Activated CD8-positive, alpha-beta memory T cell treated with anti-CD3 and anti-CD28 coated beads for 4 hours (primary cell): ENCODE measurements around the gene ARHGEF28.

Source experiments
- DNase-seq, 2 donors: peaks; one replicate each; pipeline ENCODE4 v3.0.0-alpha.2; 2020; ENCODE audit warnings: low read depth in 2 of 2

Gene ARHGEF28

DNA sequence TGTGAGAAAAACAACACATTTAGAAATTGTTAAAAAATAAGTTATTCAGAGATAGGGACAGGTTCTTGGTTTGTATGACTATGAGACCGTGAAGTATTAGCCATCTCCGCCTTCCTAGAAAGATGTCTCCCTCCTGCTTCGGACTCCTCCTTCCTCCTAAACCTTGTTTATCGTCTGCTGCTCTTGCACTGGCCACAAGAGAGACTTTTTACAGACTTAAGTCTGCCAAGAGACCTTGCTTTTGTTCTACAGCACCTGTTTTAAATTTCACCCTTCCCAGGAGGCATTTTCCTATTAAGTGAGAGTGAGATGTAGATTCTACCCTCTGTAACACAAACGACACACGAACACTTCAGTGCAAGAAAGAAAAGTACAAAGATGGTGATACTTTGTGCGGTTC lies 274.6 kb downstream of the ARHGEF28 start:
- DNase-seq: no peak

DNA sequence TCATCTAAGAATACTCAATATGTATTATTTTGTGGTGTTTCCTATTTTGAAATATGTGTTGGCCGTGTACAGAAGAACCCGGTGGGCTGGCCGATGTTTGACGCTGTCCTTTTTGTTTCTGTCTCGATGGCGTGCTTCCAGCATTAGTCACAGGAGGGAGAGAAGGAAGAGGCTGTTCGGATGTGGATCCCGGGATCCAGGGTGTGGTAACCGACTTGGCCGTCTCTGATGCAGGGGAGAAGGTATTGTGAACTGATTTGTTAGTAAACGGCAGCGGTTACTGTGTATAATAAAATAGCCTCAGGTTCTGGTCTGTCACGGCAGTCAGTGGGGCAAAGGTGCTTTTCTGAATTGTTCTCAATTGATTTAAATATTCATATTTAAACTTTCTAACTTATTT lies 275.0 kb downstream of the ARHGEF28 start:
- DNase-seq: no peak

- DNase-seq: no peak
These were observed 275.5 kb downstream of the ARHGEF28 start for GRCh38 chr5:73901455-73901854.

- DNase-seq: no peak
These were observed 276.5 kb downstream of the ARHGEF28 start for GRCh38 chr5:73902327-73903051.

DNA sequence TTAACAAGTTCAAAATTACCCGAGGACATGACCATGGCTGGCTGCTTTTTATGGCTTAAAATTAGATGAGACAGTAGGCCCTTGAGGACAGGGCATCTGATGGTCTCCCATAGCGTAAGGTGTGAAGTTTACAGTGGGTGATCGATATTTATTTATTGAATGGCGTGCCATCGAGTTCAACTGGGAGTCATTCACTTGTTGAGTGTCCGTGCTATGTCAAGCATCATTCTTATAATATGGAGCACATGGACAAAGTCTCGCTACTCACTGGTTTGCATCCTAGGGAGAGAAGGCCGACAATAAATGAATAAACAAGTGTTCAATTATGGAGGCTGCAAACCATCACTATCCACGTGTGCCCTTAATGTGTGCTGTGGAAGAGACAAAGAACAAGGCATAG lies 277.2 kb downstream of the ARHGEF28 start:
- no peak for DNase-seq

DNA sequence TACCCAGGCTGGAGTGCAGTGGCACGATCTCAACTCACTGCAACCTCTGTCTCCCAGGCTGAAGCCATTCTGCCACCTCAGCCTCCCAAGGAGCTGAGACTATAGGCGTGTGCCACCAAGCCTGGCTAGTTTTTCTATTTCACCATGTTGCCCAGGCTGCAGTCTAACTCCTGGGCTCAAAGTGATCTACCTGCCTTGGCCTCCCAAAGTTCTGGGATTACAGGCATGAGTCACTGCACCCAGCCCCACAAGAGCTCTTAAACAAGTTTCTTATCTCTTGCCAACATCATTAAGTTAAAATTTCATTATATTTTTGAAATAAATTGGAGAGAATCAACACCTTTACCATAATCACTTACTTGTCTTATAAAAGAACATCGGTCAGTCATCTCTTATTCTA lies 280.3 kb downstream of the ARHGEF28 start:
- DNase-seq: no peak

GRCh38 chr5:73907164-73907563 lies 281.2 kb downstream of the ARHGEF28 start:
- no peak for DNase-seq

DNA sequence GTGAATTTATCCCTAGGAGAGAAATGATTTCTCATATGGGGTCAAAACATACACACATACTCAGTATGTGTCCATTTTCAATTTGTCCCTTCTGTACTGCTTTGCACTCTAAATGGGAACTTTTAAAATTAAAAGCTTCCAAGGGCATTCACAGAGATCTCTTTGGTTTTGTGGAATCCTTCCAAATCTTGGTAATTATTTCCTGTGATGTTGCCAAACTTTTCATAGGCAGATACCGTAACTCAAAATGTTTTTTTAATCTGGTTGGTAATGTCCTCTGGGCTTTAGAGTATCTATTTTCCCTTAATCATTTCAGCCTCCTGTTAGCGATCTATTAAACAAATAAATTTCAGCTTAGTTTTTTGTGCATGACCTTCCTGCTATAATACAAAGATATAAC lies 282.4 kb downstream of the ARHGEF28 start:
- DNase-seq: no peak

DNA sequence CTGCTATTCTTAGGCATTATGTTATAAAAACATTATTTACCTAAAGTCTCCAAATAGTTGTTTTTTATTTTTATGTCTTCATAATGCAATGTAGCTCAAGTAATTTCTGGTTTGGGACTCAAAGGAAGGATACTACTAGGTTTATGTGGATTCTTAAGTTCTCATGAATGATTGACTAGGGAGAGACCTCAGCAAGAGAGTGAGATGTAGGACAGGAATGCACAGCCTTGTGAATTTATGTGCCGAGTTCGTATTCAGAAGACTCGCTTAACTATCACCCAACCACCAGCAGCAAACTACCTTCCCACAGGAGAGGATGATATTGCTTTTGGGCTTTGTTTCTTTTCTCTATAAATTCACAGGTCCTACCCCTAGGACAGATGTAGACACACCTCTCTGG lies 282.9 kb downstream of the ARHGEF28 start:
- no peak for DNase-seq

- no peak for DNase-seq
These were observed 283.5 kb downstream of the ARHGEF28 start for GRCh38 chr5:73909474-73909873.

GRCh38 chr5:73911761-73912393 lies 285.9 kb downstream of the ARHGEF28 start:
- no peak for DNase-seq

DNA sequence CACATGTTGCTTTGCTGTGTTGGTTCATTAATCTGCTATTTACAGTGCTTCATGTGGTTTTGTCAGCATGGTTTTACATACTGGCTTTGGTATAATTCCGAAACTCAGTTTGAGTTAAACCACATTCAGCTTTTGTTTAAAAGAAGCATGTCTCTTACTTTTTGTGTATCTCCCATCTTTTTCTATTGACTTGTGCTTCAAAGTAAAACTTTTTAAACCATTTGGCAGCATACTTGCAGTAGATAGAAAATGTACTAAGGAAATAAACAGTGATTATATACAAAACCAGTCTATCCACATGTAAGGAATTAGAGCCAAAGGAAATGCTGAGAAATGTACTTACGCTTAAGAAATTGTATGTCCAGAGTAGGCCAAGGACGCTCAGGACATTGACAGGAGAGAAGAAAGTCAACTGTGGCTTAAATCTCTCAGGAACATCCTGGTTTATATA lies 286.9 kb downstream of the ARHGEF28 start:
- no peak for DNase-seq

- DNase-seq: no peak
These were observed 288.0 kb downstream of the ARHGEF28 start for GRCh38 chr5:73913971-73914370.

GRCh38 chr5:73915345-73915744 lies 289.3 kb downstream of the ARHGEF28 start:
- DNase-seq: no peak

DNA sequence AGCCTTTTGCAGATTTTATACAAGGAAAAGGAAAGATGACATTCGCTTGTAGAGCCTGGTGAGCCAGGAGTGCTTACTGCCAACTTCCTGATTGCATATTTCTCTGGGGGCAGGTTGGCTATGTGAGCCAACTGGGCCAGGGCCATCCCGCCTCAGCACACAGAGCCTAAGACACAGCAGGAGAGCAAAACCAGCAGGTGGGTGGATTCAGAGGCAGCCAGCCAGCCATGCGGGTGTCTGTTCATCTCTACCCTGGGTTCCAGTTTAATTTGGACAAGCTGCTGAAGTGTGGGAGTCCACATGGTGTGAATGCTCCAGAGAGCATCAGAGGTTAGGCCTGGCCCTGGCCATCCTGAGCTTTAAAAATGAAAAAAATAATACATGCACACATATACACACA lies 291.4 kb downstream of the ARHGEF28 start:
- DNase-seq: no peak

DNA sequence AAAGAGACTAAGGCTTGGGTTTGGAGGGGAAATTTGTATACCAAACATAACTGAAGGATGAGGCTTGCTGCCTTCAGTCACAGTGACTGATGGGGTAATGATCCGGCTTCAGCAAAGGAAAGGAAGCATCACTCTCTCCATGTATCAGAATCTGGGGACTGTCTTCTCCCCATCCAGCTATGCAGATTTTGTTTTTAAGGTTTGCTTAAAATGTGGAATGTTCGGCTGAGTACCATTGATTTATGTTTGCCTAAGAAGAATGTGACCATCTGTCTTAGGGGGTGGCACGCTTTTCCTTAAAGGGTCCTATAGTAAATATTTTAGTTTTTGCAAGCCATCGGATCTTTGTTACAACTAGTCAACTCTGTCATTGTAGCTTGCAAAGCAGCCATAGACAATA lies 291.9 kb downstream of the ARHGEF28 start:
- no peak for DNase-seq

GRCh38 chr5:73918791-73919221 lies 292.8 kb downstream of the ARHGEF28 start:
- no peak for DNase-seq

GRCh38 chr5:73921741-73922140 lies 295.7 kb downstream of the ARHGEF28 start:
- no peak for DNase-seq

DNA sequence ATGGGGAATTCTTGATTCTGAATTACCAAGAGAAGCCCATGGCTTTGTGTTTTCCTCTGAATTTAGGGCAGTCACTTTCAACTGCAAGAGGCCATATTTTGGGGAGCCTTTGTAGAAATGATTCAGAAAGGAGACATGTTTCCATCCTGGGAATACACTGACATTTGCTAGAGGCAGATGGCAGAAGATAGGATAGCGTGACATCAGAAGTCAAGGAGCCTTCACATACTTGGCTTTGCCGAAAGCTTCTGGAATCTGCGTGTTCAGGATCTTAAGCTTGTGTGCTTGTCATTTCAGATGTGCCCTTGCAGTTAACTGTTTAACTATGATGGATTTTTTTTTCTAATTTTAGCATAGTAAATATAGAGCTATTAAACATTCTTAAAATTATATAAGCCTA lies 296.2 kb downstream of the ARHGEF28 start:
- DNase-seq: no peak

DNA sequence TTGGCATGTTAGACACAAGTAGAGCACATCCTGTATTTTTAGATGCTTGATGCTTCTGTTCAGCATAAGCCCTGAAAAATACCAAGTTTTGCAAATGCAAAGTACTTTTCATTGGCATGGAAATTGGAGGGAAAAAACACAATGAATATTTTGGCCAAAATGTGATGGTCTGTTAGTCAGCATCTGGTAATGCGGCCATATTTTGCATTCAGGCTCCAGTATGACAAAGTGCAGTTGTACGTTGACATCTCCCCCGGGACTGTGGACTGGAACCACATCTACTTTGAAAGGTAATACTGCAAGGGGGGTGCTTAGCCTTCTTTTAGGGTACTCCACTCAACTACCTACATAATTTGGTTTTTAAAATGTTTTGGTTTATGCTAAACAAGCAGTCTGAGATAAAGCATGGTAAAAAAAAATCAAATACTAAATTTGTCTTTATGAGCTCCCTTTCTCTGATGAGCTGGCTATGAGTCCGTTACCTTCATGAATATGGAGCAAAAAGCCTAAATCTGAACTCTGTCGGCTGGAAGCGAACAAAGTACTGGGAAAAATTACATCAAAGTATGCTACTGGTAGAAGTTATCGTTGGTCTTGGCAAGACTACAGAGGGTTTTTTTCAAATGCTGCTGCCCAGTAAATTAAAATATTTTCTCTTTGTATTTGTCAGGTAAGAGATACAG lies 297.0 kb downstream of the ARHGEF28 start:
- DNase-seq: no peak

DNA sequence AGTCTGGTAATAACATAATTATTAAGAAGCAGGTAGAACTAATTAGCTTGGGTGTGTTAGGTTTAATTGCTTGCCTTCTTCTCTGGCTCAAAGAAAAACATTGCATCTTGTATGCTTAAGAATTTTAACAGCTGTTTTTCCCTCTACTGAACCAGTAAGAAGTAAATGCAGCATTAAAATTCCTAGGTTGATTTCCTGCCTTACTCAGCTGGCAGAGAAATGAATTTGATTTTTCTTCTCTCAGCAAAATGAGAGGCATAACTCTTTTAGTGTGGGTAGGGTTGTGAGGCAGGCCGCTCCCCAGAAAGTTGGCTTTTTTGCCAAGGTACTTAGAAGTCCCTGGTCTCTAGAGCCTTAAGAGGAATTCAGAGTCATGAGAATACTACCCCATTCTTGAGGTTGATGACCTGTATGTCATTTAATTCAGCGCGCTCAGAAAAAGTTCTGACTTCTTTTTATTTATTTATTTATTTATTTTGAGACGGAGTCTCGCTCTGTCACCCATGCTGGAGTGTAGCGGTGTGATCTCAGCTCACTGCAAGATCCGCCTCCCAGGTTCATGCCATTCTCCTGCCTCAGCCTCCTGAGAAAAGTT lies 302.6 kb downstream of the ARHGEF28 start:
- no peak for DNase-seq

- DNase-seq: no peak
These were observed 309.7 kb downstream of the ARHGEF28 start for GRCh38 chr5:73935719-73936118.
